Uterus (tissue), 4 donors: ENCODE data around the gene MYO1F. TPM values are rescaled to one million over a fixed set of nuclear protein-coding genes. Genes with fewer than 3 reads are reported as not detected.

Experiments
- DNase-seq, 2 donors: peaks; one replicate each; pipeline ENCODE4 v3.0.0-alpha.2; 2019 to 2020
- H3K27ac ChIP-seq, 2 donors: fragments of 200-600 bp; sonication (generic); 1 replicate in 1 of 2; 2 replicates in 1 of 2; pipeline ENCODE4 v1.5.1; 2016 to 2018
- H3K27me3 ChIP-seq, 2 donors: fragments of 200-600 bp; sonication (generic); one replicate each; pipeline ENCODE4 v1.5.1; 2018 to 2019; ENCODE audit warnings: control low read depth in 1 of 2
- H3K36me3 ChIP-seq, 2 donors: fragments of 200-600 bp; sonication (generic); one replicate each; pipeline ENCODE4 v1.5.1; 2019; ENCODE audit warnings: control low read depth in 1 of 2
- H3K4me1 ChIP-seq, 2 donors: fragments of 200-600 bp; sonication (generic); one replicate each; pipeline ENCODE4 v1.5.1; 2018 to 2019; ENCODE audit warnings: control low read depth in 1 of 2
- H3K4me3 ChIP-seq, 2 donors: fragments of 200-600 bp; sonication (generic); 1 replicate in 1 of 2; 2 replicates in 1 of 2; pipeline ENCODE4 v1.5.1; 2018 to 2019; ENCODE audit warnings: mild to moderate bottlenecking in 1 of 2
- H3K9me3 ChIP-seq, 2 donors: fragments of 200-600 bp; sonication (generic); one replicate each; pipeline ENCODE4 v1.5.1; 2019; ENCODE audit warnings: control low read depth in 1 of 2
- POLR2A ChIP-seq, 2 donors: fragments of 450-650 bp; IDR thresholded peaks; one replicate each; pipeline ENCODE4 v1.6.1; 2016; ENCODE audit warnings: antibody characterized with exemption in 2 of 2, mild to moderate bottlenecking in 1 of 2, moderate library complexity in 1 of 2
- intact Hi-C: fragments of 100-400 bp; cut with DNase I; formaldehyde crosslinking; loops from one replicate; pipeline ENCODE4 v1.15.1; 2023; ENCODE audit warnings: low total_unique reads
- total RNA-seq, 4 donors: library from RNA; depleted of rRNA in 3 of 4; stranded (reverse); fragments of >200 nt in 3 of 4; gene quantifications; one replicate each; pipeline versions ENCODE4 v1.1.0 to v1.2.4, GENCODE V29; 2014 to 2023
- TF ChIP-seq, protein P1 (sequence below), 4 experiments: fragments of 200-600 bp in 2 of 4; fragments of 450-650 bp in 2 of 4; sonication (generic) in 2 of 4; IDR thresholded peaks; one replicate each; pipeline ENCODE4 v1.5.1; 2016 to 2019; ENCODE audit warnings: antibody characterized with exemption in 4 of 4, mild to moderate bottlenecking in 2 of 4, moderate library complexity in 1 of 4
- donor health status: DM: yes; HTN: yes; CAD: no.

MYO1F gene
- total RNA-seq, 4 donors from 2014 or later = 4.1 to 45.9 (median 7.5) TPM

DNA sequence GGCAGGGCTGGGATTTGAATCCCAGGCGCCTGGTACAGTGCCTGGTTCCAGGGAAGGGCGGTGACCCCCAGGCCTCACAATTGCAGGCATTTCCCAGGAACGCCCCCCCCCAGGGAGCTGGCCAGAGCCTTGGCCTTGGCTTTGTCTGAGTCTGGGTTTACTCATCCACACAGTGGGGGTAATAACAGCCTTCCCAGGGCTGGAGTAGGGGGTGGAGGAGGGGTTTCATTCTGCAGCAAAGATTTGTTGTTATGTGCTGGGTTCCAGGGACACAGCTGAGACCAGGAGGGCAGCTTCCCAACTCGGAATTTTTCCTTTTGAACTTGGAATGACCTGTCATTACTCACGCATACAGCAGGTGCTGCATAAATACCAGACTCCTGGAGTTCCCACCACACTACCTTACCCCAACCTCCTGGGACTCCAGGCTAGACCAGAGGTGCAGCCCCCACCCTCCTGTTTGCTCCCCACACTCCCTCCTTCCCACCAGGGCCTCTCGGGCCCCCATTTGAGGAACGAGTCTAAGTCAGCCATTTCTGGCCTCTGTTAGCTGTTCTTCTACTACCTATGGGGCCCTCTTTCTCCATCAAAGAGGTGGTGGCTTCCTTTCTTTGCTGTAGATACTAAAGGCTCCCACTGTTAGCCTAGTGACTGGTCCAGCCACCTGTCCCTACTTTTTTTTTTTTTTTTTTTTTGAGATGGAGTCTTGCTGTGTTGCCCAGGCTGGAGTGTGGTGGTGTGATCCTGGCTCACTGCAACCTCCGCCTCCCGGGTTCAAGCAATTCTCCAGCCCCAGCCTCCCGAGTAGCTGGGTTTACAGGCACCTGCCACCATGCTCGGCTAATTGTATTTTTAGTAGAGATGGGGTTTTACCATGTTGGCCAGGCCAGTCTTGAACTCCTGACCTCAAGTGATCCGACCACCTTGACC, 34.9 kb upstream of the MYO1F start:
- H3K4me1 ChIP-seq = peaks cover 5 to 14% of the 10 kb centered on the region in 2 donors
- intact Hi-C loops = no loop called here
- no peak for TF ChIP-seq POLR2A (IDR thresholded peaks at IDR 0.05)
- TF ChIP-seq, protein P1, sequence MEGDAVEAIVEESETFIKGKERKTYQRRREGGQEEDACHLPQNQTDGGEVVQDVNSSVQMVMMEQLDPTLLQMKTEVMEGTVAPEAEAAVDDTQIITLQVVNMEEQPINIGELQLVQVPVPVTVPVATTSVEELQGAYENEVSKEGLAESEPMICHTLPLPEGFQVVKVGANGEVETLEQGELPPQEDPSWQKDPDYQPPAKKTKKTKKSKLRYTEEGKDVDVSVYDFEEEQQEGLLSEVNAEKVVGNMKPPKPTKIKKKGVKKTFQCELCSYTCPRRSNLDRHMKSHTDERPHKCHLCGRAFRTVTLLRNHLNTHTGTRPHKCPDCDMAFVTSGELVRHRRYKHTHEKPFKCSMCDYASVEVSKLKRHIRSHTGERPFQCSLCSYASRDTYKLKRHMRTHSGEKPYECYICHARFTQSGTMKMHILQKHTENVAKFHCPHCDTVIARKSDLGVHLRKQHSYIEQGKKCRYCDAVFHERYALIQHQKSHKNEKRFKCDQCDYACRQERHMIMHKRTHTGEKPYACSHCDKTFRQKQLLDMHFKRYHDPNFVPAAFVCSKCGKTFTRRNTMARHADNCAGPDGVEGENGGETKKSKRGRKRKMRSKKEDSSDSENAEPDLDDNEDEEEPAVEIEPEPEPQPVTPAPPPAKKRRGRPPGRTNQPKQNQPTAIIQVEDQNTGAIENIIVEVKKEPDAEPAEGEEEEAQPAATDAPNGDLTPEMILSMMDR (IDR thresholded peaks at IDR 0.05) = no peak
- H3K36me3 ChIP-seq = no peaks in the 10 kb centered on the region
- no peaks in the 10 kb centered on the region for H3K27me3 ChIP-seq
- H3K9me3 ChIP-seq = no peaks in the 10 kb centered on the region
- DNase-seq = peak; percentile 71 to 76
- peak overlapping the region; percentile 88 to 92 for H3K27ac ChIP-seq
- no peak overlapping the region for H3K4me3 ChIP-seq

DNA sequence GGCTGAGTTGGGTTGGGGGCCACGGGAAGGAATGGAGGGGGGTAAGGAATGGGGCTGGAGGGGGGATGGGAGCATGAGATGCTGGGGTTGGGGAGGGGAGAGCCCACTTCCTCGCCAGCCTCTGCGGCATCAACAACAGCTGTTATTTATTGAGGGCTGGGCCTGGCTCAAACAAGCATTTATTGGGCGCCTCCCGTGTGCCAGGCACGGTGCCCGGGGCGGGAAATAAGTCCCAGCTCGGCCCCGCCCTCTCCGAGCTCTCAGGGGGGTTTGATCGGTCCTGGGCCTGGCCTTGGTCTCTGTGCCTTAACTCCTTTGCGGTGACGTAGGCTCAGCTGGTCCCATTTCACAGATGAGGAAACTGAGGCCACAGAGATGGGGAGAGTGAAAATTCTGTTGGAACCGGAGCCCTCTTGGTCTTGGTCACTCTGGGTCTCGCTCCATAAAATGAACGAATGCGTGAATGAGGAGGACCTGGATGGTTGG, 34.2 kb upstream of the MYO1F start:
- intact Hi-C loops = no loop called here
- Histone ChIP-seq H3K4me1 (peaks cover 5 to 15% of the 10 kb centered on the region in 2 donors), H3K9me3 (no peaks in the 10 kb centered on the region), H3K36me3 (no peaks in the 10 kb centered on the region), H3K4me3 (no peak overlapping the region), H3K27me3 (no peaks in the 10 kb centered on the region), H3K27ac (peak overlapping the region; percentile 88 to 92)
- TF ChIP-seq, protein P1 (IDR thresholded peaks at IDR 0.05) = no peak
- no peak for TF ChIP-seq POLR2A (IDR thresholded peaks at IDR 0.05)
- DNase-seq = peak; percentile 31 to 36

DNA sequence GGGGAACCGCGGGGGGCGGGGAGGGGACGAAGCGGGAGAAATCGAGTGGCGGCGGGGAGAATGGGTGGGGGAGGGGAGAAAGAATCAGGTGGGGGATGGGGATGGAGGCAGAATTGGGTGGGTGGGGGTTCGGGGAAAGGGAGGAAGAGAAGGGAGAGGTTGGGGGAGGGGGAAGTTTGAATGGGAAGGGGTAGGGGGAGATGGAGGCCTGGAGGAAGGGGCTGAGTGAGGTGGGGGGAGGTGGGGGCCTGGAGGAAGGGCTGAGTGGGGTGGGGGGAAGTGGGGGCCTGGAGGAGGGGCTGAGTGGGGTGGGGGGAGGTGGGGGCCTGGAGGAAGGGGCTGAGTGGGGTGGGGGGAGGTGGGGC, 33.7 kb upstream of the MYO1F start:
- H3K27me3 ChIP-seq = no peaks in the 10 kb centered on the region
- peak overlapping the region; percentile 88 to 92 for H3K27ac ChIP-seq
- no peaks in the 10 kb centered on the region for H3K36me3 ChIP-seq
- H3K4me1 ChIP-seq = peaks cover 5 to 15% of the 10 kb centered on the region in 2 donors
- no peak for DNase-seq
- intact Hi-C loops = no loop called here
- TF ChIP-seq, protein P1 (IDR thresholded peaks at IDR 0.05) = no peak
- TF ChIP-seq POLR2A (IDR thresholded peaks at IDR 0.05) = no peak
- no peaks in the 10 kb centered on the region for H3K9me3 ChIP-seq
- H3K4me3 ChIP-seq = peak overlapping the region; percentile 58 to 72

DNA sequence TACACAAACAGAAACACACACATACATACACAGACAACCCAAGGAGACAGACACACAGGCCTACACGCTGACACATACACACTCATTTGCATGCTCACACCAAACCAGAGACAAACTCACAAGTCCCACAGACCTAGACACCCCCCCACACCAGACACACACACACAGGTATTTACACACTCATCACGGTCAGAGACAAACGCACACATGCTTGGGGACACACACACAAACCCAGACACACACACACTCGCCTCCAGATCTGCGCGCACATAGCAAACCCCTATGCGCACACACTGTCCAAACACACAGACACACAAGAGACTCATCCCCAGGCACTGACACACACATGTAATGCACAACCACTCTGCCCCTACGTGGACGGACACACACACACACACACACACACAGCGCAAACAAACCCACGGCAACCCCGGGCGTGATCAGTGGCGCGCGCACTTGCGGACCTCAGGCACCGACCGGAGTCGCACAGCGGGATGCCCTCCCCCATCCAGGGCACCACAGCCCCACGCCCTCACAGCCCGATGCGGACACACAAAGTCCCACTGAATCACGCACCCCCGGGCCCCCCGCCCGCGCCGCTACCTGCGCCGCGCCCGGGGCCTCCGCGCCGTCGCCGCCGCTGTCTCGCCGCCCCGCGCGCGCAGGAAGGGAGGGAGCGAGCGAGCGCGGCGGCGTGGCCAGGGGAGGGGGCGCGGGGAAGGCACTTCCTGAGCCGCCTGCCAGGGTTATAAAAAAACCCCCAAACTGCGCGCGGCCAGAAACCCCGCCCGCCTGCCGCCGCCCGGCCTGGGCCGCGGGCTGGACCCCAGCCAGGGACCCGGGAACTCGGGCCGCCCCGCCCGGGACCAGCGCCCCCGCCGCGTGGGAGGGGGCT, 33.0 kb upstream of the MYO1F start, which contains the start of gene ADAMTS10:
ADAMTS10 (minus strand) TSS at position 675 of the 895 bp plus-strand sequence. CDS start 5,005 bp downstream, outside the sequence.
- Histone ChIP-seq H3K27me3 (no peaks in the 10 kb centered on the region), H3K36me3 (no peaks in the 10 kb centered on the region), H3K9me3 (no peaks in the 10 kb centered on the region), H3K27ac (peak within 1 kb of the TSS; percentile 88 to 92), H3K4me3 (peak within 1 kb of the TSS; percentile 58 to 72), H3K4me1 (peaks cover 5 to 15% of the 10 kb centered on the region in 2 donors)
- peak; percentile 45 to 51 for DNase-seq
- TF ChIP-seq, protein P1 (IDR thresholded peaks at IDR 0.05) = no peak
- TF ChIP-seq POLR2A (IDR thresholded peaks at IDR 0.05) = peak in 1 of 2 donors; percentile 41
- intact Hi-C loops = no loop called here
